Kasumi-1 (cell line): ENCODE measurements around the gene PSMB8.

Experiments used
- DNase-seq, 2 experiments: peaks; one replicate each; lab custom pipeline; 2025; lab: John Stamatoyannopoulos, UW

The PSMB8 gene

DNA sequence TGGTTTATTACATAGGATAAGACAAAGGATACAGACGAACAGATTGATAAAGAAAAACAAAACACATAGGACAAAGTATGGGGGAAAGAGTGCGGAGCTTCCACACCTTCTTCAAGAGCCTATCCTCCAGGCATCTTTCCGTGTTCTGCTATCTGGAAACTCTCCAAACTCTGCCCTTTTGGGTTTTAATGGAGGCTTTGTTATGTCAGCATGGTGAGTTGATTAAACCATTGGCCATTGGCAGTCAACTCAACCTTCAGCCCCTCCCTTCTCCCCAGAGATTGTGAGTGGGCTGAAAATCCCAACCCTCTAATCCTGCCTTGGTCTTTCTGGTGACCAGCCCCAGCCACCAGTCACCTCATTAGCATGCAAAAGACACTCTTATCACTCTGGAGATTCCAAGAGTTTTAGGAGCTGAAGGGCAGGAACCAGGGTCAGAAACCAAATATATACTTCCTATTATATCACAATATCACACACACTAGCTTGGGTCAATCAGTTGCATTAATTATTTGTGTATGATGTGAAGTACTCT lies 50.9 kb downstream of the PSMB8 start:
- DNase-seq: no peak
